Mesenchymal stem cell (in vitro differentiated cells and primary cell): ENCODE data around the gene FBXO38.

Experiments
- DNase-seq: peaks from one replicate; pipeline ENCODE4 v3.0.0-alpha.2; 2013
- H2AFZ ChIP-seq: one replicate; pipeline ENCODE4 v1.6.1; 2013; ENCODE audit warnings: low read depth, mild to moderate bottlenecking, control low read depth, inconsistent platforms, low read length, moderate library complexity
- H2AK5ac ChIP-seq: 2 replicates; pipeline ENCODE4 v1.6.1; 2013; ENCODE audit warnings: low read length, moderate library complexity, mild to moderate bottlenecking, inconsistent platforms; ENCODE audit not compliant: severe bottlenecking
- H2BK120ac ChIP-seq: one replicate; pipeline ENCODE4 v1.6.1; 2013; ENCODE audit warnings: low read depth, mild to moderate bottlenecking, inconsistent platforms, low read length, moderate library complexity
- H2BK12ac ChIP-seq, 2 experiments: one replicate each; pipeline ENCODE4 v1.6.1; 2013; ENCODE audit warnings: inconsistent platforms in 2 of 2, low read length in 2 of 2, mild to moderate bottlenecking in 2 of 2, moderate library complexity in 2 of 2, control low read depth in 1 of 2
- H2BK15ac ChIP-seq: one replicate; pipeline ENCODE4 v1.6.1; 2013; ENCODE audit warnings: mild to moderate bottlenecking, low read depth, inconsistent platforms; ENCODE audit not compliant: poor library complexity, severe bottlenecking
- H2BK5ac ChIP-seq: 2 replicates; pipeline ENCODE4 v1.6.1; 2013; ENCODE audit warnings: low read depth, mild to moderate bottlenecking, low read length, control low read depth, inconsistent platforms; ENCODE audit not compliant: poor library complexity, severe bottlenecking
- H3K14ac ChIP-seq, 2 experiments: one replicate each; pipeline ENCODE4 v1.6.1; 2013; ENCODE audit warnings: inconsistent platforms in 2 of 2, low read length in 2 of 2, control low read depth in 1 of 2, mild to moderate bottlenecking in 1 of 2, moderate library complexity in 1 of 2
- H3K18ac ChIP-seq, 2 experiments: one replicate each; pipeline ENCODE4 v1.6.1; 2013; ENCODE audit warnings: inconsistent platforms in 2 of 2, low read length in 2 of 2, control low read depth in 1 of 2, low read depth in 1 of 2, mild to moderate bottlenecking in 1 of 2
- H3K23ac ChIP-seq, 2 experiments: one replicate each; pipeline ENCODE4 v1.6.1; 2013; ENCODE audit warnings: inconsistent platforms in 2 of 2, low read length in 2 of 2, mild to moderate bottlenecking in 2 of 2, moderate library complexity in 2 of 2, control low read depth in 1 of 2
- H3K27ac ChIP-seq: 2 replicates; pipeline ENCODE4 v1.5.1; 2013; ENCODE audit warnings: mild to moderate bottlenecking, moderate library complexity, low read length, control low read depth, inconsistent platforms; ENCODE audit not compliant: poor library complexity, severe bottlenecking
- H3K27me3 ChIP-seq, 2 experiments: 2 replicates each; pipeline versions ENCODE4 v1.6.1 to v1.7.0; 2013; ENCODE audit warnings: low read length in 2 of 2, mild to moderate bottlenecking in 2 of 2, moderate library complexity in 2 of 2, control low read depth in 1 of 2, inconsistent platforms in 1 of 2; ENCODE audit not compliant: control insufficient read depth in 1 of 2, insufficient read depth in 1 of 2
- H3K36me3 ChIP-seq, 2 experiments: 2 replicates each; pipeline versions ENCODE4 v1.6.1 to v1.7.0; 2013; ENCODE audit warnings: low read length in 2 of 2, control low read depth in 1 of 2, inconsistent platforms in 1 of 2, low read depth in 1 of 2, mild to moderate bottlenecking in 1 of 2; ENCODE audit not compliant: insufficient read depth in 2 of 2, control insufficient read depth in 1 of 2
- H3K4ac ChIP-seq, 2 experiments: one replicate each; pipeline ENCODE4 v1.6.1; 2013; ENCODE audit warnings: inconsistent platforms in 2 of 2, low read length in 2 of 2, mild to moderate bottlenecking in 2 of 2, moderate library complexity in 2 of 2, control low read depth in 1 of 2, low read depth in 1 of 2
- H3K4me1 ChIP-seq: 2 replicates; pipeline ENCODE4 v1.6.1; 2013; ENCODE audit warnings: low read depth, low read length, control low read depth; ENCODE audit not compliant: control insufficient read depth, insufficient read depth
- H3K4me2 ChIP-seq: 2 replicates; pipeline ENCODE4 v1.6.1; 2013; ENCODE audit warnings: low read length, mild to moderate bottlenecking, inconsistent platforms; ENCODE audit not compliant: poor library complexity, severe bottlenecking
- H3K4me3 ChIP-seq, 2 experiments: 2 replicates each; pipeline versions ENCODE4 v1.5.1 to v1.7.0; 2013; ENCODE audit warnings: low read length in 2 of 2, mild to moderate bottlenecking in 2 of 2, control low read depth in 1 of 2, low read depth in 1 of 2; ENCODE audit not compliant: insufficient read depth in 1 of 2
- H3K79me1 ChIP-seq: replicated peaks from 2 replicates; pipeline ENCODE4 v1.6.1; 2013; ENCODE audit warnings: mild to moderate bottlenecking, control low read depth, low read length, inconsistent platforms; ENCODE audit not compliant: poor library complexity, severe bottlenecking
- H3K9ac ChIP-seq: 2 replicates; pipeline ENCODE4 v1.7.0; 2013; ENCODE audit warnings: mild to moderate bottlenecking, low read length, moderate library complexity
- H3K9me3 ChIP-seq: 2 replicates; pipeline ENCODE4 v1.7.0; 2013; ENCODE audit warnings: mild to moderate bottlenecking, low read length; ENCODE audit not compliant: control insufficient read depth
- H4K8ac ChIP-seq: one replicate; pipeline ENCODE4 v1.6.1; 2013; ENCODE audit warnings: inconsistent platforms, mild to moderate bottlenecking, low read length, moderate library complexity
- H4K91ac ChIP-seq: one replicate; pipeline ENCODE4 v1.6.1; 2013; ENCODE audit warnings: mild to moderate bottlenecking, low read length, inconsistent platforms
- WGBS: methylation state at CpG from one replicate; pipeline ENCODE4 v1.1.7; 2013; ENCODE audit warnings: mixed read lengths; 5-methylcytosine and 5-hydroxymethylcytosine counted together

The FBXO38 gene

DNA sequence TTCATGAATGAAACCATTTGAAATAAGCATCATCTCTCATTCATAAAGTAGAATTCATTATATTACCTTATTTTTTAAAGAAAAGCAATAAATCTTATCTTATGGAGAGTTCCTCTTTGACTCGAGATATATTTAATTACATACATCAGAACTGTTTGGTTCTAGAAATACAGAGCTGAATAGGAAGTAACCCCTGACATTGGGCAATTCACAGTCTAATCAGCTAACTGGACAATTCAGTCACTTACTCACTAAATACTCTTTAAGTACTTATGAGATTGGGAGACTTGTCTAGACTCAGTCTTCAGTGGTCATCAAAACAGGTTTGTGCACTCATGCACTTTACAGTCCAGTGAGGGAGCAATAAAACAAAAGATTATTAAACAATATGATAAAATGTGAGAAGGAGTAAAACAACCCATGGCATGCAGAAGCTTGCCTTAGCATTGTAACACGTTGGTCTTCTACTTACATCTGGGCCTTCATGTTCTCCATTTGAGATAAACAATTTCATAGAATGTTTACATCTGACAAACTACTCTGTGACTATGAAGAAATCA, 11.5 kb upstream of the FBXO38 start:
- Histone ChIP-seq H3K27ac (no peak overlapping the region), H2AK5ac (no peak overlapping the region), H2BK12ac (no peak overlapping the region), H3K4me3 (no peak overlapping the region), H3K4ac (no peak overlapping the region), H3K14ac (no peak overlapping the region), H3K4me1 (no peaks in the 10 kb centered on the region), H2BK15ac (no peak overlapping the region), H3K4me2 (no peak overlapping the region), H3K9ac (no peak overlapping the region), H3K23ac (no peak overlapping the region), H3K18ac (no peak overlapping the region), H3K9me3 (peaks cover 11% of the 10 kb centered on the region), H4K91ac (no peak overlapping the region), H2AFZ (no peak overlapping the region), H3K36me3 (no peaks in the 10 kb centered on the region), H4K8ac (no peak overlapping the region), H3K79me1 (no peaks in the 10 kb centered on the region), H3K27me3 (no peaks in the 10 kb centered on the region), H2BK5ac (no peak overlapping the region), H2BK120ac (no peak overlapping the region)
- 18% methylated on average over 1 of the region's 2 CpGs for WGBS
- peak; percentile 65 for DNase-seq

DNA sequence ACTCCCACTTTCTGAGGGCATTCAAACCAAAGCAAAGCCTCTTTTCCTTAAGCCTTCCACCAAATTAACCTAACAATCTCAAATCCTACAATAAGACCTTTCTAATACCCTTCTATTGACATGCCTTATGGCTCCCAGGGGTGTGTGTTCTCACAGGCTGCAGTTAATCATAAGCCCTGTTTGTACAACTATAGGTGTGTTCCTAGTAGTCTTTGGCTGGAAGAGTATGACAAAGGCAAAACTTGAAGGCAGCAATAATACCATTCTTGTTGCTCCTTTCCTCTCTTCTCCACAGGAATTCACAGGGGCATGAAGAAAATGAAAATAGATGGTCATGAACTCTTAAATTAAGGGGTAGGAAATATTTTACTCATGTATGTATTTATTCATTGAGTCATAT, 10.9 kb upstream of the FBXO38 start:
- no peak overlapping the region for H2AFZ ChIP-seq
- H3K9ac ChIP-seq = no peak overlapping the region
- H3K36me3 ChIP-seq = no peaks in the 10 kb centered on the region
- peaks cover 11% of the 10 kb centered on the region for H3K9me3 ChIP-seq
- no peak overlapping the region for H4K8ac ChIP-seq
- H3K4me1 ChIP-seq = no peaks in the 10 kb centered on the region
- H2BK12ac ChIP-seq = peak overlapping the region in 1 of 2 experiments; percentile 39
- H3K4me2 ChIP-seq = no peak overlapping the region
- no peak overlapping the region for H3K27ac ChIP-seq
- H2BK15ac ChIP-seq = no peak overlapping the region
- no peak overlapping the region for H4K91ac ChIP-seq
- no peak overlapping the region for H3K23ac ChIP-seq
- no peak overlapping the region for H2BK120ac ChIP-seq
- no peaks in the 10 kb centered on the region for H3K27me3 ChIP-seq
- peak overlapping the region in 1 of 2 experiments; percentile 70 for H3K18ac ChIP-seq
- H3K14ac ChIP-seq = no peak overlapping the region
- H2BK5ac ChIP-seq = no peak overlapping the region
- DNase-seq = no peak
- no peaks in the 10 kb centered on the region for H3K79me1 ChIP-seq
- no peak overlapping the region for H3K4ac ChIP-seq
- H3K4me3 ChIP-seq = no peak overlapping the region
- H2AK5ac ChIP-seq = no peak overlapping the region

DNA sequence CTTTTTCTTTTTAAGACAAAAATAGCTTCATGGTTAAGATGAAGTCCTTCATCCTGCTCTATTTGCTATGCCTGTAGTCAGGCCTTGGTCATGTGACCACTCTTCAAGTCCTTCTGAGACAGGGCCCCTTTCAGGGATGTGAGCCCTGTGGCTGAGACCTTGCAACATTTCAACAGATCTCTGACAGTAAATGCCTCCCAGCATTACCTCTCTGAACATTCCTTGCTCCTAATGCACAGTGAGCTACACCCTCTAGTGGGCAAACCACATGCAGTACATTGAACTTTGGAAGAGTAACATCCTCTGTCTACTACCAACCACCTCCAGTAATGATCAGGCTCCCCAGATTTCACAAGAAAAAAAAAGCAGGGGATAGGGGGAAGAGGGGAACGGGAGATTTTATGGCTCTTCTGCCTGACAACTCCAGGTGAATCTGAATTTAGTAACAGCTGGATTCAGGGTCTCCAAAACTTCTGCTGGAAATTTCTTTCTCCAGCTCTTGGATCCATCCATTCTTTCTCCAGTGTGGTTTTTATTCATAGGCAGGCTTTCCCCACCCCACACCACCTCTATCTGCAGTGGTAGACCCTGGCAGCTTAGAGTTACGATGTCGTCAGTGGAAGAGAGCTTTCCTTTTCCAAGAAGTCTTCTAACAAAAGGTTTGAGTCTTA, 8.9 kb upstream of the FBXO38 start:
- Histone ChIP-seq H4K8ac (no peak overlapping the region), H3K18ac (no peak overlapping the region), H3K4me1 (no peaks in the 10 kb centered on the region), H4K91ac (no peak overlapping the region), H2BK120ac (no peak overlapping the region), H3K27ac (no peak overlapping the region), H3K23ac (no peak overlapping the region), H3K36me3 (no peaks in the 10 kb centered on the region), H3K9ac (no peak overlapping the region), H3K79me1 (no peaks in the 10 kb centered on the region), H2BK15ac (no peak overlapping the region), H2BK12ac (no peak overlapping the region), H3K4me3 (no peak overlapping the region), H2AFZ (no peak overlapping the region), H2AK5ac (no peak overlapping the region), H3K14ac (no peak overlapping the region), H3K4me2 (no peak overlapping the region), H3K9me3 (no peaks in the 10 kb centered on the region), H2BK5ac (no peak overlapping the region), H3K4ac (no peak overlapping the region), H3K27me3 (no peaks in the 10 kb centered on the region)
- no CpG with 5 or more reads among the region's 3 CpGs for WGBS
- peak; percentile 86 for DNase-seq

- no peak for DNase-seq
- H2BK120ac ChIP-seq = no peak overlapping the region
- no peak overlapping the region for H2BK12ac ChIP-seq
- no peak overlapping the region for H3K4me2 ChIP-seq
- no peak overlapping the region for H3K27ac ChIP-seq
- no peaks in the 10 kb centered on the region for H3K79me1 ChIP-seq
- no peak overlapping the region for H2BK15ac ChIP-seq
- no peak overlapping the region for H4K8ac ChIP-seq
- no peak overlapping the region for H3K4ac ChIP-seq
- H3K4me3 ChIP-seq = no peak overlapping the region
- no peak overlapping the region for H2AK5ac ChIP-seq
- no peak overlapping the region for H2BK5ac ChIP-seq
- H3K27me3 ChIP-seq = no peaks in the 10 kb centered on the region
- H3K9me3 ChIP-seq = no peaks in the 10 kb centered on the region
- H3K36me3 ChIP-seq = no peaks in the 10 kb centered on the region
- H3K18ac ChIP-seq = no peak overlapping the region
- WGBS = 94% methylated on average over 3 of the region's 4 CpGs
- no peak overlapping the region for H2AFZ ChIP-seq
- H3K14ac ChIP-seq = no peak overlapping the region
- no peaks in the 10 kb centered on the region for H3K4me1 ChIP-seq
- H3K9ac ChIP-seq = no peak overlapping the region
- H4K91ac ChIP-seq = no peak overlapping the region
- no peak overlapping the region for H3K23ac ChIP-seq
Measured at GRCh38 chr5:148376198-148376597, 7.6 kb upstream of the FBXO38 start.
